GM12875 (cell line): ENCODE data around the gene FAM210A.

ENCODE experiments used
- H3K4me3 ChIP-seq: one replicate; pipeline ENCODE4 v1.5.1; 2011; ENCODE audit warnings: low read depth, low read length, control low read depth
- CTCF ChIP-seq: IDR thresholded peaks from 2 replicates; pipeline ENCODE4 v1.5.1; 2011; ENCODE audit warnings: low read depth, mild to moderate bottlenecking, control low read depth, inconsistent platforms, low read length, moderate library complexity, borderline replicate concordance; ENCODE audit not compliant: insufficient read depth

FAM210A gene

DNA sequence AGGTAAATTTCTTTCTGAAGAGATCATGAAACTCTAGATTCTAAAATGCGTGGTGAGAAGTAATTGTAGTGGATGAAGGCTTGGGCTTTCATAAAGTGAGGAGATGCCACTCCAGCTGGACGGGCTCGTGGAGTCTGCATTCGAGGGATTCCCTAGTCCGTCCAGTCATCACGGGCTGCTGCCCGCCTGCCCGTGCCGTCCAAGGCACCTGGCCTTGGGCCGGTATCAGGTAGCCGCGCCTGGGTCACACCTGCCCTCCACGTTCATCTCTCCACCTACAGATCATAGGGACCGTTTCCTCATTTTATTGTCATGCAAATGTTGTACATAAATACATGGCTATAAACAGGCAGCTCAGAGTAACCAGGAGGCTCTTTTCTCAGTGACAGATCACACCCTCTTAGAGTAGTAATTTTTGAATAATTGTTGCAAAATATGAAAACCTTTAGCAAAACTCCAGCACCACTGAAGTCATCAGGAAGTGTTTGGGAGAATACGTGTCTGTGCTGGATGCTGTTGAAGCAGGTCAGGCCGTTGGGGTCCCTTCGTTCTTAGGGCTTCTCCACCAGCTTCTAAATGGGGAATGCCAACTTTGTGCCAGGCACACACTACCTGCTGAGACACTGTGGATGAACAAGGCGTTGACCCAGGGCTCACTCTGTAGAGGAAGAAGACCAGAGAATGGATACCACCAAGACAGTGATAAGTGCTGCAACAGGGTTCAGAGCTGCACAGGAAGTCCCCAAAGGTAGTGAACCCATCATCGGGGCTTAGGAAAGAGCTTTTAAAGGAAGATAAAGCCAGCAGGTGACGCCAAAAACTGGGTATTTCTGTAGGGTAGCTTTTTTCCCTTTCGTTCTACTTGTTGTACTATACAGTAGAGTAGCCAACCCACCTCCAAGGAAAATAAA is 112.5 kb downstream of the FAM210A start:
- TF ChIP-seq CTCF = no peak
- H3K4me3 ChIP-seq = no peak overlapping the region
